Activated T-cell treated with anti-CD3 and anti-CD28 coated beads, Interleukin-2, amount 50 U/mL, for 4 hours (primary cell): ENCODE results near the gene VWA2. TPM values are rescaled to one million over a fixed set of nuclear protein-coding genes. Genes with fewer than 3 reads are reported as not detected.

Experiments used
- ATAC-seq, 2 donors: fragments of 200-7000 bp; cut with Tn5 transposase; one replicate each; pipeline ENCODE4 v1.10.0; 2021
- DNase-seq: peaks from one replicate; pipeline ENCODE4 v3.0.0-alpha.2; 2020
- H3K27me3 Mint-ChIP-seq: one replicate; pipeline ENCODE4 v1.8.0; 2021; ENCODE audit warnings: low read depth, mixed read lengths
- H3K36me3 Mint-ChIP-seq: one replicate; pipeline ENCODE4 v1.8.0; 2022; ENCODE audit warnings: mixed read lengths; ENCODE audit not compliant: insufficient read depth
- H3K4me1 Mint-ChIP-seq: one replicate; pipeline ENCODE4 v1.8.0; 2021; ENCODE audit warnings: low read depth, mixed read lengths
- H3K4me3 Mint-ChIP-seq: one replicate; pipeline ENCODE4 v1.8.0; 2021; ENCODE audit warnings: mild to moderate bottlenecking, moderate library complexity, mixed read lengths
- H3K9me3 Mint-ChIP-seq: one replicate; pipeline ENCODE4 v1.8.0; 2021; ENCODE audit warnings: mixed read lengths
- total RNA-seq, 3 donors: library from RNA; stranded (reverse); gene quantifications; one replicate each; pipeline ENCODE4 v1.2.1, GENCODE V29; 2021

VWA2 gene
- total RNA-seq, 3 donors from 2014 or later: not detected

GRCh38 chr10:114304571-114305421, 65.7 kb downstream of the VWA2 start:
- Mint-ChIP-seq H3K9me3 (no peaks in the 10 kb centered on the region), H3K4me1 (peaks cover 9% of the 10 kb centered on the region), H3K27me3 (no peaks in the 10 kb centered on the region), H3K4me3 (peak overlapping the region; percentile 82), H3K36me3 (no peaks in the 10 kb centered on the region)
- ATAC-seq (peak; percentile 71 to 83), DNase-seq (peak; percentile 48)

DNA sequence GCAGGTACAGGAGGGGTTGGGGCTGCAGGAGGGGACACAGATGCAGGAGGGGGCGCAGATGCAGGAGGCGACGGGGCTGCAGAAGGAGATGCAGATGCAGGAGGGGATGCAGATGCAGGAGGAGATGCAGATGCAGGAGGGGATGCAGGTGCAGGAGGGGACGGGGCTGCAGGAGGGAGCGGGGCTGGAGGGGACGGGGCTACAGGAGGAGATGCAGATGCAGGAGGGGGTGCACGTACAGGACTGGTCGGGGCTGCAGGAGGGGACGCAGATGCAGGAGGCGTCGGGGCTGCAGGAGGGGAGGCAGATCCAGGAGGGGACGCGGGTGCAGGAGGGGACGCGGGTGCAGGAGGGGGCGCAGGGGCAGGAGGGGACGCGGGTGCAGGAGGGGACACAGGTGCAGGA, 66.5 kb downstream of the VWA2 start:
- no peaks in the 10 kb centered on the region for H3K9me3 Mint-ChIP-seq
- ATAC-seq (no peak), DNase-seq (no peak)
- H3K36me3 Mint-ChIP-seq: no peaks in the 10 kb centered on the region
- peak overlapping the region; percentile 82 for H3K4me3 Mint-ChIP-seq
- peaks cover 9% of the 10 kb centered on the region for H3K4me1 Mint-ChIP-seq
- H3K27me3 Mint-ChIP-seq: no peaks in the 10 kb centered on the region

- ATAC-seq: no peak
- H3K4me3 Mint-ChIP-seq: no peak overlapping the region
- no peaks in the 10 kb centered on the region for H3K9me3 Mint-ChIP-seq
- peaks cover 9% of the 10 kb centered on the region for H3K4me1 Mint-ChIP-seq
- H3K36me3 Mint-ChIP-seq: no peaks in the 10 kb centered on the region
- no peak for DNase-seq
- no peaks in the 10 kb centered on the region for H3K27me3 Mint-ChIP-seq
Measured at GRCh38 chr10:114306116-114306973, 67.3 kb downstream of the VWA2 start.

- H3K9me3 Mint-ChIP-seq: no peaks in the 10 kb centered on the region
- DNase-seq (no peak), ATAC-seq (no peak)
- H3K4me3 Mint-ChIP-seq: peak overlapping the region; percentile 7
- peaks cover 9% of the 10 kb centered on the region for H3K4me1 Mint-ChIP-seq
- H3K36me3 Mint-ChIP-seq: no peaks in the 10 kb centered on the region
- H3K27me3 Mint-ChIP-seq: no peaks in the 10 kb centered on the region
Measured at GRCh38 chr10:114307731-114308130, 68.7 kb downstream of the VWA2 start.

- Mint-ChIP-seq H3K4me3 (no peak overlapping the region), H3K4me1 (peaks cover 7% of the 10 kb centered on the region), H3K27me3 (no peaks in the 10 kb centered on the region), H3K9me3 (no peaks in the 10 kb centered on the region), H3K36me3 (no peaks in the 10 kb centered on the region)
- no peak for DNase-seq
- ATAC-seq: no peak
Measured at GRCh38 chr10:114308531-114309363, 69.7 kb downstream of the VWA2 start.

- Mint-ChIP-seq H3K9me3 (no peaks in the 10 kb centered on the region), H3K36me3 (no peaks in the 10 kb centered on the region), H3K4me3 (no peak overlapping the region), H3K27me3 (no peaks in the 10 kb centered on the region), H3K4me1 (peaks cover 2% of the 10 kb centered on the region)
- ATAC-seq: no peak
- no peak for DNase-seq
Measured at GRCh38 chr10:114309364-114309651, 70.3 kb downstream of the VWA2 start.

- ATAC-seq (no peak), DNase-seq (no peak)
- Mint-ChIP-seq H3K9me3 (no peaks in the 10 kb centered on the region), H3K4me3 (no peak overlapping the region), H3K4me1 (no peaks in the 10 kb centered on the region), H3K27me3 (no peaks in the 10 kb centered on the region), H3K36me3 (no peaks in the 10 kb centered on the region)
Measured at GRCh38 chr10:114310346-114310745, 71.3 kb downstream of the VWA2 start.

DNA sequence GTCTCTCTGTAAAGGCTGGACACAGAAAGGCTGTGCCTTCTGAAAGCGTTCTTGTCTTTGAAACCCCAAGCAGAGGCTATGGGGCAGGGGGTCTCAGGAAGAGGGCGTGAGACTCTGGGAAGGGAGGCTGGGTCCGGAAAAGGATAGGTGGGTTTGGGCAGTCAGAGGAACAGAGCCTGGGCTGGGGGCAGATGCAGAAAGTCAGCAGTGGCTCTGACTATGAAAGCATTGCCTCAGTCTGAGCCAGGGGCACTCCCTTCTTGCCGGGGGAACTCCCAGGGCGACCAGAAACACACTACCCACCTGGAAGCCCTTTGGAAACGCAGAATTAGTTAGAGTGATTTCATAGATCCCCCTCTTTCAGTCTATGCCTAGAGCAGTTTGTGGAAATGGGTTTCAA, 72.0 kb downstream of the VWA2 start:
- H3K36me3 Mint-ChIP-seq: no peaks in the 10 kb centered on the region
- no peak for DNase-seq
- no peak for ATAC-seq
- no peaks in the 10 kb centered on the region for H3K4me1 Mint-ChIP-seq
- no peaks in the 10 kb centered on the region for H3K9me3 Mint-ChIP-seq
- no peaks in the 10 kb centered on the region for H3K27me3 Mint-ChIP-seq
- no peak overlapping the region for H3K4me3 Mint-ChIP-seq

GRCh38 chr10:114311496-114312209, 72.6 kb downstream of the VWA2 start:
- Mint-ChIP-seq H3K9me3 (no peaks in the 10 kb centered on the region), H3K4me1 (no peaks in the 10 kb centered on the region), H3K4me3 (no peak overlapping the region), H3K36me3 (no peaks in the 10 kb centered on the region), H3K27me3 (peaks cover 1% of the 10 kb centered on the region)
- DNase-seq (no peak), ATAC-seq (no peak)

GRCh38 chr10:114313139-114313538, 74.1 kb downstream of the VWA2 start:
- H3K4me3 Mint-ChIP-seq: no peak overlapping the region
- no peaks in the 10 kb centered on the region for H3K36me3 Mint-ChIP-seq
- H3K4me1 Mint-ChIP-seq: no peaks in the 10 kb centered on the region
- no peak for ATAC-seq
- no peak for DNase-seq
- peaks cover 1% of the 10 kb centered on the region for H3K27me3 Mint-ChIP-seq
- H3K9me3 Mint-ChIP-seq: no peaks in the 10 kb centered on the region

GRCh38 chr10:114313866-114314265, 74.8 kb downstream of the VWA2 start:
- DNase-seq: no peak
- no peak for ATAC-seq
- Mint-ChIP-seq H3K36me3 (no peaks in the 10 kb centered on the region), H3K9me3 (no peaks in the 10 kb centered on the region), H3K27me3 (peaks cover 1% of the 10 kb centered on the region), H3K4me1 (no peaks in the 10 kb centered on the region), H3K4me3 (no peak overlapping the region)

- peaks cover 1% of the 10 kb centered on the region for H3K27me3 Mint-ChIP-seq
- no peak for ATAC-seq
- no peak for DNase-seq
- H3K9me3 Mint-ChIP-seq: no peaks in the 10 kb centered on the region
- no peak overlapping the region for H3K4me3 Mint-ChIP-seq
- no peaks in the 10 kb centered on the region for H3K36me3 Mint-ChIP-seq
- no peaks in the 10 kb centered on the region for H3K4me1 Mint-ChIP-seq
Measured at GRCh38 chr10:114315566-114316420, 76.7 kb downstream of the VWA2 start.

- DNase-seq (no peak), ATAC-seq (no peak)
- Mint-ChIP-seq H3K27me3 (peaks cover 1% of the 10 kb centered on the region), H3K4me1 (no peaks in the 10 kb centered on the region), H3K9me3 (no peaks in the 10 kb centered on the region), H3K4me3 (no peak overlapping the region), H3K36me3 (no peaks in the 10 kb centered on the region)
Measured at GRCh38 chr10:114316744-114317143, 77.7 kb downstream of the VWA2 start.
